GM18861 (cell line): ENCODE data around the gene NR2F2.
"Not testable (repeated sequence)": the region's sequence is repeated elsewhere in the genome, so short reads cannot be mapped to it uniquely, and the experiment has no call there.

ENCODE experiments used
- ATAC-seq: cut with Tn5 transposase; IDR thresholded peaks from one replicate; pipeline ENCODE4 v1.9.1; 2021; ENCODE audit not compliant: unreplicated experiment

Gene NR2F2

GRCh38 chr15:96365781-96366525 is 35.5 kb downstream of the NR2F2 start:
- ATAC-seq = no peak

- no peak for ATAC-seq
Measured at GRCh38 chr15:96366526-96366877, 36.0 kb downstream of the NR2F2 start.

GRCh38 chr15:96367311-96368200 is 37.1 kb downstream of the NR2F2 start:
- ATAC-seq = no peak

GRCh38 chr15:96369351-96369750 is 38.9 kb downstream of the NR2F2 start:
- no peak for ATAC-seq

- no peak for ATAC-seq
Measured at GRCh38 chr15:96369825-96370621, 39.5 kb downstream of the NR2F2 start.

- no peak for ATAC-seq
Measured at GRCh38 chr15:96372554-96372953, 42.1 kb downstream of the NR2F2 start.

- no peak for ATAC-seq
Measured at GRCh38 chr15:96374499-96374898, 44.0 kb downstream of the NR2F2 start.

- ATAC-seq = not testable (repeated sequence)
Measured at GRCh38 chr15:96379592-96379991, 49.1 kb downstream of the NR2F2 start.

GRCh38 chr15:96381463-96381862 is 51.0 kb downstream of the NR2F2 start:
- no peak for ATAC-seq

- ATAC-seq = no peak
Measured at GRCh38 chr15:96385195-96385594, 54.7 kb downstream of the NR2F2 start.

- ATAC-seq = no peak
Measured at GRCh38 chr15:96388673-96389072, 58.2 kb downstream of the NR2F2 start.
